GM12892 (cell line): Measurements from ENCODE around the gene IL27RA.

Source experiments
- POLR2A ChIP-seq: IDR thresholded peaks from 2 replicates; pipeline ENCODE4 v1.6.1; 2011; ENCODE audit warnings: low read depth, low read length, control low read depth
- POLR2AphosphoS5 ChIP-seq: IDR thresholded peaks from 2 replicates; pipeline ENCODE4 v1.6.1; 2011; ENCODE audit warnings: low read depth, low read length, control low read depth
- TAF1 ChIP-seq: IDR thresholded peaks from 2 replicates; pipeline ENCODE4 v1.6.1; 2011; ENCODE audit warnings: low read depth, mild to moderate bottlenecking, control low read depth, low read length, borderline replicate concordance

DNA sequence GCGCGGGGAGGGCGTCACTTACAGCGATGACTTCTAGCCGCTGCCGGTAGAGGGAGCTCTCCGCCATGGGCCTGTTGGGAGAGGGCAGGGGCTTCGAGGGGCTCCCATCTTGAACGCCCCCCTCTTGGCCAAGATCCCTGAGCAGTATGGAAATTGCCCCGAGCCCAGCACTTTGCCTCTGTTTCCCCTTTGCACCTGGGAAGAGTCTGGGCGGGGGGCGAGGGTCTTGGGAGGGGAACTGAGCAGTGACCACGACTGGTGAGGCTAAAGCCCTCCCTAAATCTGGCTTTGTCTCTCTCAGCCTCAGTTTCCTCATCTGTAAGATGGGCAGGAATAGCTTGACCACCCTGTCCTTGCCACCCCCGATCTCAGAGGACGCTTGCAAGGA is 27.5 kb downstream of the IL27RA start:
- TF ChIP-seq TAF1, result no peak
- TF ChIP-seq POLR2A, result no peak
- no peak for TF ChIP-seq POLR2AphosphoS5
